Keratinocyte (primary cell): ENCODE results near the gene USP26. TPM values are rescaled to one million over a fixed set of nuclear protein-coding genes. Genes with fewer than 3 reads are reported as not detected.

Experiments used
- polyA plus RNA-seq, 5 experiments: library from polyadenylated mRNA; depleted of rRNA in 3 of 5; stranded (reverse) in 3 of 5; stranded (forward) in 1 of 5; unstranded in 1 of 5; fragments of >200 nt; gene quantifications; 1 replicate in 1 of 5; 2 replicates in 3 of 5; 3 replicates in 1 of 5; pipeline versions ENCODE4 v1.2.1 to v1.2.3, GENCODE V29; 2011 to 2012; ENCODE audit warnings: missing spikeins in 2 of 5, low read depth in 1 of 5, low replicate concordance in 1 of 5

The USP26 gene
- polyA plus RNA-seq, 1 donor (not counting 4 experiments of a cell fraction or from before 2014, with no cell fraction given): not detected

Other genes starting within 250 kb of the USP26 start
- 0.29 to 0.43 TPM (median 0.41 TPM) in 3 replicates for gene HS6ST2, start 138.5 kb downstream of the USP26 start, polyA plus RNA-seq
- gene TFDP3, start 121.2 kb upstream of the USP26 start, polyA plus RNA-seq: not detected in 3 replicates